Daoy (cell line): ENCODE measurements around the gene NGLY1. TPM values are rescaled to one million over a fixed set of nuclear protein-coding genes. Genes with fewer than 3 reads are reported as not detected.

ENCODE experiments used
- DNase-seq: peaks from one replicate; pipeline ENCODE4 v3.0.0-alpha.2; 2015; ENCODE audit warnings: low read depth
- total RNA-seq: library from RNA; depleted of rRNA; stranded (reverse); fragments of >200 nt; shearing (Covaris generic); gene quantifications from 2 replicates; pipeline ENCODE4 v1.2.3, GENCODE V29; 2014

Gene NGLY1
- total RNA-seq, 1 experiment from 2014 or later, result 27.6 TPM

GRCh38 chr3:25783661-25784512 lies 644 bp upstream of the NGLY1 start:
- peak; percentile 28 for DNase-seq

- no peak for DNase-seq
These were observed 656 bp downstream of the NGLY1 start for GRCh38 chr3:25782636-25782937.

DNA sequence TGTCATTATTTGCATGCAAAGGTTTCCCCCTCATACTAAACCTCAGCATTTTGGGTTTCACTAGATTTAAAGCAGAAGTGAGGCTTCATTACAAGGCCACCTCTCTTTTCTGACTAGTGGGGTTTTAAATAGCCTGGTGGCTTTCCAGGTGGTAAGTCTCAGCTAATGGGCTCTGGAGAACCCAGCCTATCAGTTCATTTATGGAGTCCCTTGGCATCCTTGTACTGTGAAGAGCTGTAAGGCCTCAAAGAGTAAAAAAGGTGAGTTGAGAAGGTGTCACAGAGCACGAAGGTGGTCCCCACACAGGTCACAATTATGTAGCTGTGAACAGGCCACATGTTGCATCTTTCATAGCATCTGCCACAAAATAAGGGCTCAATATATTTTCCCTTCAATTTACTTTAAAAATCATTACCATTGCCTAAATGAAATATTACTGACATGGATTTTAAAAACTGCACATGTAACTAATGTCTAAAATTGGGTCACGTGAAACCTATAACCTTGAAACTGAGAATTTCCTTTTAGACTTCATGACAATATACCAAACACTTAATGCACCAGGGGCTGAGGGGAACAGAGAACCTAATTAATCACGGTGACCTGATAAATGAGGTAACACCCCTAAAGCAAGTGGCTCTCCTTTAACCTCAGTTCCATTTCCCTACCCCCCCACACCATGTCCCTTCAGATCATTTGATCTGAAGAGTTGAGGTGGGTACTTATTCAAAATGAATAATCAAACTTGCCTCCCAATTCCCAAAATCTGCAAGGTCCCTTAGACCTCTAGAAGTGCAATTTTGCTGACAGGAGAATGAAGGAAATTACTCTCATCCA lies 1.3 kb downstream of the NGLY1 start:
- DNase-seq, result no peak

GRCh38 chr3:25781145-25781757 lies 2.0 kb downstream of the NGLY1 start:
- DNase-seq, result no peak

GRCh38 chr3:25780618-25781017 lies 2.6 kb downstream of the NGLY1 start:
- DNase-seq, result no peak

DNA sequence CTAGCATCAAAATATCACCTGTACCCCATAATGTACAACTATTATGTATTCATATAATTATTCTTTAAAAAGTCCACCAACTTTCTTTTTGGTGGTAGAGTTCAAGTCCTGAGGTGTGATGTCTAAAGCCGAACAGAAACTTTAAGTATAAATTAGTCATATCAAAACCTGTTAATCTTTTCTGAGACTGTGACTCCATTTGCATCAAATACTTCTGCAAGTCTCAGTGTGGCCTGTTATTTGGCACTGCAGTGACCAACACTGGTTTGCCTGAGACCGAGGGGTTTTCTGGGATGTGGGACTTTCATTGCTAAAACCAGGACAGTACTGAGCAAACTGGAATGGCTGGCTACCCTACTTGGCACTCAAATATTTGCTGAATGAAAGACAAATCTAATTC lies 7.3 kb downstream of the NGLY1 start:
- DNase-seq, result no peak

DNA sequence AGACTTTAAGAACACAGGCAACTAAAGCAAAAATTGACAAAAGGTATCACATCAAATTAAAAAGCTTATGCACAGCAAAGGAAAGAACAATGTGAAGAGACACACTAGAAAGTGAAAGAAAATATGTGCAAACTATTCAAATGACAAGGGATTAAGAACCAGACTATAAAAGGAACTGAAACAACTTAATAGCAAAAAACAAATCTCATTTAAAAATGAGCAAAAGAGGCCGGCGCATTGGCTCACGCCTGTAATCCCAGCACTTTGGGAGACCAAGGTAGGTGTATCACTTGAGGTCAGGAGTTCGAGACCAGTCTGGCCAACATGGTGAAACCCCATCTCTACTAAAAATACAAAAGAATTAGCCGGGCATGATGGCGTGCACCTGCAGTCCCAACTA lies 14.4 kb downstream of the NGLY1 start:
- no peak for DNase-seq

GRCh38 chr3:25751725-25752124 lies 31.5 kb downstream of the NGLY1 start:
- no peak for DNase-seq

GRCh38 chr3:25751048-25751447 lies 32.2 kb downstream of the NGLY1 start:
- no peak for DNase-seq

- no peak for DNase-seq
These were observed 34.1 kb downstream of the NGLY1 start for GRCh38 chr3:25749031-25749581.

DNA sequence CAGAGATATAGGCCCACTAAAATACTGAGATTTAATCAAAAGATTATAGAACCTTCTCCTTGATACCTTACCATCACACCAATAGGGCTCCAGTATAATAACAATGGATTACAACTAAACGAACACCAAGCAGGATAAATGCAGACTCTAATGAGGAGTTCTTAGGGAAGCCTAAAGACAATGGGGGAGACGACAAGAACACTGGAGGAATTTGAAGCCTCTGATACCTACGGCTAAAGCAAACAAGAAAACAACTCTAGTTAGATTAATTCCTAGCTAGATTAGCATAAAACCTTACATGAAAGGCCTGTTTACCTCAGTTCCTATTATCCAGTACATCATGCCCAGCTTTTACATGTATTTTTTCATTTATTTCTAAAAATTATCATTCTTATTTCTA lies 35.1 kb downstream of the NGLY1 start:
- no peak for DNase-seq

GRCh38 chr3:25747033-25747432 lies 36.2 kb downstream of the NGLY1 start:
- DNase-seq, result no peak

DNA sequence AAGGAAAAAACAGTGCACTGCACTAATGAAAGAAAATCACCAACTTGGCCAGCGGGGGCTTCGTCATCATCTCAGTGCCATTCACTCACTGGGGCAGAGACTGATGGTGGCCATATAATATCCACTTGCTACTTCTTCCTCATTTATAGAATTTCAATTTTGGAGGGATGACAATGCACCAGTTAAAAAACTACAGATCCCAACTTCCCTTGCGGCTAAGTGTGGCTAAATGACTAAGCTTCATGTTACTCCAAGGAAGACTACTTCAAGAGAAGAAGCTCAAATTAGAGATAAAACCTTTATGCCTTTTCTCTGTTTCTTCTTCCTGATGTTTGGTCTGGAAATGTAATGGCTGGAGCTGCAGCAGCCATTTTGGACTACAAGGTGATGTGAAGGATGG lies 38.8 kb downstream of the NGLY1 start:
- no peak for DNase-seq

DNA sequence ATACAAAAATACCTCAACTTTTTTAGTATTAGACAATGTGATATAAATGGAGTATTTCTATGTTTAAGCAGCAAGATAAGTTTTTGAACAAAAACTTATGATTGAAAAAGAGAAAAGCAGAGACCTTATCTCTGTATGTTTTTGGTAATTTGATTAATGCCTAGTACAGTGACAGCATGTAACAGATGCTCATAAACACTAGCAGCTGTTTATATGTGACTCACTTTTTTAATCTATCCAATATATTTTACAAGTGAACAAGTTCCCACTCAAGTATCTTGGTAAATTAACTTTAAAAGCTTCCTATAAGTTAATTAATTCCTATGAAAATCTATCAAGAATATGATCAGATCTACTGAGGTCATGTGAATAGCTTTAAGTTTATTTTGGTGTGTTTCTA lies 55.1 kb downstream of the NGLY1 start:
- no peak for DNase-seq

- no peak for DNase-seq
These were observed 55.9 kb downstream of the NGLY1 start for GRCh38 chr3:25727316-25727715.

DNA sequence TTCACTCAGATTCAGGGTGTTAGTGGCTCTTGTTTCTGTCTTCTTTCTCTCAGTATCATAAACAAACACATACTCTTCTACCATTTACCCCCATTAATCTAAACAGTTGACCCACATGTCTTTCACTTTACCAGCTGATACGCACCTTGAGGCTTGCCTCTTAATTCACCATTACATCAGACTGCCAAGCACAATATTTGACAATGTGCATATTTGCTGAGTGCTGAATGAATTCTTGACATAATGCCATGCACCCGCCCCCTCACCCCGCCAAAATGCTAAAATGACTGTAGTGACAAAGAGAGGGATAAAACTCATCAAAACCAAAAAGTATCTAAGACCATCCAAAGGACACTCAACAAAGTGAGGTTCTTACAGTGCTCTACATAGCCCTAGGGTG lies 57.4 kb downstream of the NGLY1 start:
- no peak for DNase-seq

GRCh38 chr3:25724948-25725645 lies 58.1 kb downstream of the NGLY1 start:
- DNase-seq, result no peak

DNA sequence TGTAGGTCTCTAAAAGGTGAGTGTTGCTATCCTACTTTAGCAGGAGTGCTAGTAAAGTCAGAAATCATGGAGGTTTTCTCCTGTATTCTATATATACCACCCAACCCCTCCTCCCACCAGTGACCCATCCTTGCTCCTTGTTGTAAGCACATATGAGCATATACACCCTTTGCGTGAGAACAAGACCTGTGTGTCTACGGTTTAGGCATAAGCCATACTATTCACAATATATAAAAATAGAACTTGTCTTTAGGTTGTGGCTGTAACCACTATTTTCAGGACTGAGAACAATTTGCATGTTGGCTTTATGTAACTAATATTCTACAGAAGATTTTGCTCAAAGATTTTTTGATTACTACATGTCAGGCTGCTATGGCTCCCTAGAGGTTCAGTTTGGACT lies 59.4 kb downstream of the NGLY1 start:
- no peak for DNase-seq

DNA sequence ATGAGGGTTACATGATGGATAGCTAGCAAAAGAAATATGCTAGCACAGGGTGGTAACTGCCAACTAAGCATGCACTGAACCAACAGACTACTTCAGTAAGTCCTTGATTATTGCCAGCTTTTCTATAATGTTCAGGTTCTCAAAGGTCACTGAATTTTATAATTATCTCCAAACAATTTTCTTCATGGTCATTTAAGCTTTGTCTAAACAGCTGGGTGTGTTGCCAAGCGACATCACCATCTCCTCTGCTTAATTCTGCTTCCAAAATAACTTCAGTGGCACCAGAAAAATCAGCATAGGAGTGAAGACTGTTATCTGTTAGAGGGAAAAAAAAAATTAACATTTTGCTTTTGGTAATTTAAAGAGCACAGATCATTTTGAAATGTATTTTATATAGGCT lies 63.9 kb downstream of the NGLY1 start:
- no peak for DNase-seq

GRCh38 chr3:25713341-25713985 lies 69.8 kb downstream of the NGLY1 start:
- DNase-seq, result no peak

GRCh38 chr3:25711090-25711489 lies 72.2 kb downstream of the NGLY1 start:
- no peak for DNase-seq
